OCI-LY1 (cell line): Measurements from ENCODE around the gene RPS19BP1.

Experiments
- EZH2 ChIP-seq: fragments of 200-600 bp; sonication (generic), shearing (Covaris generic); IDR thresholded peaks from 2 replicates; pipeline ENCODE4 v1.8.0; 2017; ENCODE audit warnings: borderline replicate concordance, mixed run types, mild to moderate bottlenecking, antibody characterized with exemption, low read length, moderate library complexity, mixed read lengths
- TF ChIP-seq, protein P1 (sequence below): fragments of 200-600 bp; sonication (generic), shearing (Covaris generic); IDR thresholded peaks from 2 replicates; pipeline ENCODE4 v1.5.1; 2017; ENCODE audit warnings: mild to moderate bottlenecking, antibody characterized with exemption, low read length, moderate library complexity, mixed read lengths

DNA sequence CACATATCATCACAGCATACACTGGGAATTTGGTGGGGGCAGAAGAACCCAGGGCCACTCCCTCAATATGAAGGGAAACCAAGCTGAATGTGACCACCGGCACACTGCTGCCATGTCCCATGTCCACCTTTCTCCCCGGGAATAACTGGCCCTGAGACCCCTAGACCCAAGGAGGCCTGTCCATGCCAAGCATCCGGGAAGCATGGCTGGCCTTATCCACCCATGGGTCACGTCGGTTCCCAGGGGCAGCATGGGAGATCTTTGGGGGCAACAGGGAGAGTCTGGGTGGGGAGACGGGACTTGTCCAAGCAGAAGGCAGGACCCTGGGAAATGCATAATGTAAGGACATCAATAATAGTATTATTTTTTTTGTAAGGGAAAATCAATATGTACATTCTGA lies 40.9 kb downstream of the RPS19BP1 start:
- TF ChIP-seq, protein P1, sequence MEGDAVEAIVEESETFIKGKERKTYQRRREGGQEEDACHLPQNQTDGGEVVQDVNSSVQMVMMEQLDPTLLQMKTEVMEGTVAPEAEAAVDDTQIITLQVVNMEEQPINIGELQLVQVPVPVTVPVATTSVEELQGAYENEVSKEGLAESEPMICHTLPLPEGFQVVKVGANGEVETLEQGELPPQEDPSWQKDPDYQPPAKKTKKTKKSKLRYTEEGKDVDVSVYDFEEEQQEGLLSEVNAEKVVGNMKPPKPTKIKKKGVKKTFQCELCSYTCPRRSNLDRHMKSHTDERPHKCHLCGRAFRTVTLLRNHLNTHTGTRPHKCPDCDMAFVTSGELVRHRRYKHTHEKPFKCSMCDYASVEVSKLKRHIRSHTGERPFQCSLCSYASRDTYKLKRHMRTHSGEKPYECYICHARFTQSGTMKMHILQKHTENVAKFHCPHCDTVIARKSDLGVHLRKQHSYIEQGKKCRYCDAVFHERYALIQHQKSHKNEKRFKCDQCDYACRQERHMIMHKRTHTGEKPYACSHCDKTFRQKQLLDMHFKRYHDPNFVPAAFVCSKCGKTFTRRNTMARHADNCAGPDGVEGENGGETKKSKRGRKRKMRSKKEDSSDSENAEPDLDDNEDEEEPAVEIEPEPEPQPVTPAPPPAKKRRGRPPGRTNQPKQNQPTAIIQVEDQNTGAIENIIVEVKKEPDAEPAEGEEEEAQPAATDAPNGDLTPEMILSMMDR, result no peak
- no peak for TF ChIP-seq EZH2
